ENCODE results near the gene PURA.

GRCh38 chr5:140157032-140157781 lies 43.3 kb downstream of the PURA start:
- peak; percentile 55 to 93 (median 92) for TF ChIP-seq CTCF (IDR thresholded peaks at IDR 0.05)
- peak in 1 of 2 donors; percentile 7 for TF ChIP-seq POLR2A (IDR thresholded peaks at IDR 0.05)

All from thyroid gland (tissue), 4 donors.